T-helper 2 cell treated with Interferon-gamma antibody and Interleukin-4, amounts not matched to agents 100 ng/mL and 5 ng/mL, for 36 hours (primary cell): ENCODE data around the gene FAM107B. TPM values are rescaled to one million over a fixed set of nuclear protein-coding genes. Genes with fewer than 3 reads are reported as not detected.

ENCODE experiments used
- intact Hi-C: fragments of 100-400 bp; cut with micrococcal nuclease; formaldehyde crosslinking; loops from one replicate; pipeline ENCODE4 v1.15.1; 2023
- total RNA-seq: library from RNA; stranded (reverse); gene quantifications from 2 replicates; pipeline ENCODE4 v1.2.3, GENCODE V29; 2022

Gene FAM107B
- total RNA-seq, 1 donor from 2014 or later: 161 TPM

DNA sequence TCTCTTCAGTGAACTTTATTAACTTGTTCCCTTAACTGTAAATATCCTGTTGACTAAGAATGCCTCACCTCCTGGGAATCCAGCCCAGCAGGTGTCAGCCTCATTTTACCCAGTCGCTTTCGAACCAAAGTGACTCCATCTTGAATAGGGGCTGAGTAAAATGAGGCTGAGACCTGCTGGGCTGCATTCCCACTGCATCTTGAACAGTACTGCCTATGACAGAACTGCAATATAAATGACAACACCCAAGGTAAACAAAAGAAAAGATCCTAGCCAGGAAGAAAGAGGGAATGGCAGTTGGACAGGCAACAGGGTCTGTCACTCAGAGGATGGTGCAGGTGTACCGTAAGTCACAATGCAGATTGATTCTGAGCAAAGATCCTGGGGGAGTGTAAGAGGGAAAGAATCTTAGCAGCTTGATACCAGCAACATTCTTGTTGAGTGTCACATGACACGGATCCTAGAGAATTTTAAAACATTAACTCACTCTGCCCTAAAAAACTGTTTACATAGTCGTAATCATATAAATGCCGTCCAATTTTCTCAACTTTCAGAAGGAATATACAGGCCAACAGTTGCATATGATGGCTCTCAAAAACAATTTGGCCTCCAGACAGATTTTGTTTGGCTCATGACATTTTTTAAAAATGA lies 4.4 kb upstream of the FAM107B start:
- intact Hi-C loops: no loop called here

DNA sequence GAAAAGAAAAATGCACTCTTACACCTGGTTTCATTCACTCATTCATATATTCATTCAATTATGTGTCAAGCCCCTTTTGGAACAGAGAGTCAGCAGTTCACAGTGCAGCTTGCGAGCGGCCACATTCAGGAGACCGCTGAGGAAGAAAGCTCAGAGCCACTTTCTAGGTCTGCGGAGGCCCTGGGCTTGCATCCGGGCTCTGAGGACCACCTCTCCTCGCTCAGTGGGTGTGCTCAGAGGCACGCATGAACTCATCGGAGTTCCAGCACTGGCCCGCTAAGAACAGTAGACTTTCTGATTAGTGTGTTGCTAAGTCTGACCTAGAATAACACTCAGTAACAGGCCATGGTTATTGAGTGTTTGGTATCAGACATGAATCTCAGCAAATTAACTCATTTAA lies 1.8 kb upstream of the FAM107B start:
- intact Hi-C loops: no loop called here

DNA sequence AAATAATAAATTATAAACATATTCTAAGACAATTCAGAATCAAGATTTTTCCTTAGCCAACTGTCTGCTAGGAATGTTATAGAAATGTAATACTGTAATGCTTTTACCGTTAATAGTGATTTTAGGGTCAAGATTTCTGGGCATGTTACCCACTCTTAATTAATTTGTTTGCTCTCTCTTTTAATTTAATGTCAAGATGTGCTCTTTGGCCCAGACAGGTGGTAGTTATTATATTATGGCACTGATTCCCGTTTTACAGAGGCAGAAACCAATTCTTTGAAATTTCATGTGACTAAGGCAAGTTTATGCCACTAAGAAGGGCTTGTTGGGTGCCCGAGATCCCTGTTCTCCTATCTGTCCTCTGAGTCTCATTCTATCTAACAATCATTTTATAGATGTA lies 959 bp upstream of the FAM107B start:
- intact Hi-C loops: no loop called here

DNA sequence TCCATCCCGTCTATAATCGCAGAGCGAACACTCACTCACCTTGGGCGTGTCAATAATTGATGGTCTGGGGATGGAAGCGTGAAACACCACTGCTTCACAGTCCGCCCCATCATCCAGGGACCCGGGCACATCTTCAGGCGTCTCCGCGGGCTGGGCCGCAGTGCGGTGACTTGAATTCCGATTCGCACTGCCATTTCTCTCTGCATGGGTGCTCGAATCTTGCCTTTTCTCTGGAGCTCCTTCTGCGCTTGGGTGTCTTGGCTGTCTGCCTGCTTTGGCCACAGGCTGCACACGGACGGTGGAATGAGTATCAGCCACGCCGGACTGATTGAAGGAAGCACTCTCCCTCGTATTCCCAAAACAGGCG lies 500 bp downstream of the FAM107B start:
- intact Hi-C loops: no loop called here

DNA sequence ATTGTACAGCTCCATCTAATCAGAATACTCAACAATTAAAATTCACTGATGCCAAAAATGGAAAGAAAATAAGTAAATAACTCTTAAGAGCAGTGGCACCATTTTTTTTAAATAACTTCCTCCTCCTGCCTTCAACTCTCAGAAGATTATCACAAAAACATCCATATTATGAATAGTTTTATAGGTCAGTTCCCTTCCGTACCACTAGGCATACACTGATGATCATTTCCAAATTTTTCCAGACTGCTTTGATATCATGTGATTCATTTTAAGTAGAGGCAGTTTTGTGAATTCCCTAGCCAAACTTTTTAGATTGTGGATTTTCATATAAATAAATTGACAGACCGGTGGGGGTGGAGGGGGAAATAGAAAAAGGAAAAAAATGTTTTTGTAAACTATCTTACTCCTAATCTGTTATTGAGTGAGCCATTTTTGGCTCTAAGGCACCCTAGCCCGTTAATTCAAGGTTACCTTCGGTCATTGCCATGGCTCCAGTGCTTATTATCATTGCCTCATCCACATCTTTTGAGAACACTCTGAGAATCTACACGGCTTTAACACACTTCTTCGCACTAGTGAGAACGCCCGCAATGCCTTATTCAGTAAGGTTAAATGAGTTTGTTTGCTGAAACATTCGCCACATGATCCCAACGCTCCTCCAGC lies 1.0 kb downstream of the FAM107B start:
- intact Hi-C loops: no loop called here

DNA sequence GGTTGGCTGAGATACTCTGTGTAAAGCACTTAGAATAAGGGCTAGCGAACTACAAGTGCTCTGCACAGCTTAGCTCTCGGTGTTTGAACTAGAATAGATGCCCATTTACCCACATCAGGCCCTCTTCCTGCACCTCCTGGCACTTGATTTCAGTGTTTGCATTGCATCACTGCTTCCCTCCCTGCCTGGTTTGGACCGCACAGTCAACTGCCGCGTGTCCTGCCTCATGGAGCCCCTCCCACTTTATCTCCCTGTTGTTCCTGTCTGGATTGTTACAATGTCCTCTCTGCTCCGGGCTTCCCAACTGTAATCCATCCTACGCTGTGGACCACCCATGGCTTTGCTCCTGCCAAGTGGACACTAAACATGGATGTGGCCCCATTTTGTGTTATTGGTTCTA lies 2.3 kb downstream of the FAM107B start:
- intact Hi-C loops: no loop called here

DNA sequence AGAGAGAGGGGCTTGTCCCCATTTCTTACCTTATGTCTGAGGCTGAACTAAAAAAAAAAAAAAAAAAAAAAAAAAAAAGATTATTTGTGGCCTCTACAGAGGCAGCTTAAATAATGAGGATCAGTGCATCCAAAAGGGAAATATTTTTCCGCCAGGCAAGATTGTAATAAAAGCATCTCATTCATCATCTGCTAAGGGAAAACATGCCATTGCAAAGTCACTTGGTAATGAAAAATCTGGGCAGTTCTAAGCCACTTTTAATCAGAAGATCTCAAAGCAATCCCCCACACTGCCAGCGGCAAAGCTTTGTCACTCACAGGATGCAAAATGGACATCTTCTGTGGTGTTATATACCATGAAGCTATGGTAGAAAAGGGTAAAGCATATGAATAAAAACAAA lies 3.8 kb downstream of the FAM107B start:
- intact Hi-C loops: no loop called here

DNA sequence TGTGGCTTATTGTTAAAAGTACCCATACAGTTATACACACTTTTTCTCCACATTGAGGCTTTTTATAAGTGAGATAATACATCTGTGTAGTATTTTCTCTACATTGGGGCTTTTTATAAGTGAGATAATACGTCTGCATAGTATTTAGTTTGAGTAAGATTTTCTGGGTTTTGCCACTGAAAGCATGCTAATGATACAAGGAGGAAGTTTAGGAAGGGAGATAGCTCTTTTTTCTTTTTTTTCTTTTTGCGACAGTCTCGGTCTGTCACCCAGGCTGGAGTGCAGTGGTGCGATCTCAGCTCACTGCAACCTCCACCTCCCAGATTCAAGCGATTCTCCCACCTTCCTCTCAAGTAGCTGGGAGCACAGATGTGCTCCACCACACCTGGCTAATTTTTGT lies 13.3 kb downstream of the FAM107B start:
- intact Hi-C loops: no loop called here

DNA sequence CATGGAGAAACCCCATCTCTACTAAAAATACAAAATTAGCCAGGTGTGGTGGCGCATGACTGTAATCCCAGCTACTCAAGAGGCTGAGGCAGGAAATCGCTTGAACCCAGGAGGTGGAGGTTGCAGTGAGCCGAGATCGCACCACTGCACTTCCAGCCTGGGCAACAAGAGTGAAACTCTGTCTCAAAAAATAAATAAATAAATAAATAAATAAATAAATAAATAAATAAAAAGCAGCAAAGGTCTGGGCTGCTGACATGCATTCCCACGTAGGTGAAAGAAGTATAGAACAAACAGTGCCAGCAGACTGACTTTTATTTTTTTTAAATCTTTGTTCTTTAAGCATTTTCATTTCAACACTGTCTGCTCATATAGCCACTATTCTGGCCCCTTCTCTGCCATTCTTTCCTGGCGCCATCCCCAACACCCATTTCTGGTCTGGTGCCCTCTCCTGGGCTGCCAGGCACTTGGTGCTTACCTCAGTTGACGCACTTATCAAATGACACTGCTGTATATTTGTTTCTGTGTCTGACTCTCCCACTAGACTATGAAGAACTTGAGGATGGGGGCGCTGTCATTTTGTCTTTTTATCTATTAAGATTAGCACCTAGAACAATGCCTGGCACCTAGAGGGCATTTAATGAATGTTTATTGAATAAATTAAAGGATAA lies 15.6 kb downstream of the FAM107B start:
- intact Hi-C loops: no loop called here

DNA sequence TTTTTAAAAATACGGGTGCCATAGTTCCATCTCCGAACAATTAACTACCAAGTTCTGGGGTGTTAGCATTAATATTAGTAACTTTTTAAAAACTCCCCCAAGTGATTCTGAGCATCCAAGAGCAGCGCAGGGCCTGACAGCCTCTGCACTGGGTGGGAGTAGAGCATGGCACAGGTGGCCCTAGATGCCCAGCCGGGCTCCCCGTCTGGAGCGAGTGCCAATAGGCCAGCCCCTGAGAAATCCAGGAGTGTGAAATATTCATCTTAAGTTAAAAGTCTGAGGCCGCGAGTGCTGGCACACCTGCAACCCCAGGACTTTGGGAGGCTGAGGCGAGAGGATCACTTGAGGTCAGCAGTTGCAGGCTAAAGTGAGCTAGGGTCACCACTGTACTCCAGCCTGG lies 16.2 kb downstream of the FAM107B start:
- intact Hi-C loops: no loop called here

DNA sequence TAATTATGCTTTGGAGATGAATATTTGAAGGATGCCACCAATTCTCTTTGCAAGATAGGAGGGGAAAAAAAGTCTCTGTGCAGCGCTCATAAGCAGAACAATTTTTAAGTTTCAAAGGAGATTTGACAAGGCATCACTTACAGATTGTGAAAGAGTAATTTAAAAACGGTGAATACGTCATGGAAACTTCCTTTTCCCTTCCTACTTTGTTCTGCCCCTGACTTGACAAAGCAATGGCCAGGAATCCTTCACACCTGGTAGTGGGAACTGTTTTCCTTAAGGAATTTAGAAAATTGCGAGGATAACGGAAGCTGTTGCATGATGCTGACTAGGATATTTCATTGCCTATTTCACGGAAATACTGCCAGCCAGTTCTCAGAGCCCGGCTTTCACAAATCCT lies 16.7 kb downstream of the FAM107B start:
- intact Hi-C loops: no loop called here

DNA sequence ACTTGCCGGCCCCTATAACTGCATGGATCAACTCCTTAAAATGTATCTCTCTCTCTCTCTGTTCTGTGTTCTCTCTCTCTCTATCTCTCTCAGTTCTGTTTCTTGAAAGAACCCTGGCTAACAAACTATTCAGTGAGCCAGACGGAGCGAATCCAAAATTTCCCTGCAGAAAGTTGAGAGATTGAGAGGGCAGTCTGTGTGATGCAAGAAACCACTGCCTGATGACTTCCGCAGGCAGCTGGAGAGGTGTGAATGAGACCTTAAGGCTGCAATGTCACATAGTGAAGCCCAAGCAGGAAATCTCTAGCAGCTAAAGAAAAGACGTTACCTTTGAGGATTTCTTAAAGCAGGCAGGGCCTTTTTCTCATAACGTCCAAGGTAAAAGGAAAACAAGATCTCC lies 17.3 kb downstream of the FAM107B start:
- intact Hi-C loops: no loop called here

DNA sequence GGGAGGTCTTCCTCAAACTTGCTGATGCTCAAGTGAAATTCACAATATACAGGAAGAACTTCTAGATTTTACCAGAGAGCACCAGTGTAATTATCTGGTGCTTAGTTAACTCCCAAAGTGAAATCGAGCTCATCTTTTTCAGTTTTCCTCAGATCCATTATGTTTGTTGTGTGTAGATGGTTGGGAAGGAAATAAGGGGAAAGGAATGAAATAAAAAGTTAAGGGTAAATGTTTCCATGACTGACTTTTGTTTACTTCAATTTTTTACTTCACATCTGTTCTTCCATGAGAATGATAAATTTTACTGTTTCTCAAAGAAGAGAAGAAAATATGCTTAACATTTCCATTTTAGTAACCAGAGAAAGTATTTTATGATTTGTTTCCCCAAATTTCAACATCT lies 21.3 kb downstream of the FAM107B start:
- intact Hi-C loops: no loop called here

DNA sequence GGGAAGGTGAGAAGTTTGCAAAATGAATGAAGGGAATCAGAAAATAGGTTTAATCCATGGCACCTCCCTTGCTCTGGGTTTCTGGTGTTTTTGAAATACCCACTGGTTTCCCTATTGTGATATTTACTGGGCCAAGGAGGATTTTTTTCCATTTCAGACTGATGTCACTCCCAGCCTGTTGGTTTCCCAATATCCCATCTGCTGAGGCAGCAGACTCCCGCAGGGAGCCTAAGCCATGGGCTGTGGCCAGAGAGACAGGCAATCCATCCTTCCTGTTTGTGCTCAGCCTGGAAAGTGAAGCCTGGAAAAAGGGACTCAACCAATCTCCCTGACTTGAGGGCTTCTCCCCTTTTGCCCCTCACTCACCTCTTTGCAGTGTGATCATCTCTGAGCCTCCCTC lies 22.8 kb downstream of the FAM107B start:
- intact Hi-C loops: no loop called here

DNA sequence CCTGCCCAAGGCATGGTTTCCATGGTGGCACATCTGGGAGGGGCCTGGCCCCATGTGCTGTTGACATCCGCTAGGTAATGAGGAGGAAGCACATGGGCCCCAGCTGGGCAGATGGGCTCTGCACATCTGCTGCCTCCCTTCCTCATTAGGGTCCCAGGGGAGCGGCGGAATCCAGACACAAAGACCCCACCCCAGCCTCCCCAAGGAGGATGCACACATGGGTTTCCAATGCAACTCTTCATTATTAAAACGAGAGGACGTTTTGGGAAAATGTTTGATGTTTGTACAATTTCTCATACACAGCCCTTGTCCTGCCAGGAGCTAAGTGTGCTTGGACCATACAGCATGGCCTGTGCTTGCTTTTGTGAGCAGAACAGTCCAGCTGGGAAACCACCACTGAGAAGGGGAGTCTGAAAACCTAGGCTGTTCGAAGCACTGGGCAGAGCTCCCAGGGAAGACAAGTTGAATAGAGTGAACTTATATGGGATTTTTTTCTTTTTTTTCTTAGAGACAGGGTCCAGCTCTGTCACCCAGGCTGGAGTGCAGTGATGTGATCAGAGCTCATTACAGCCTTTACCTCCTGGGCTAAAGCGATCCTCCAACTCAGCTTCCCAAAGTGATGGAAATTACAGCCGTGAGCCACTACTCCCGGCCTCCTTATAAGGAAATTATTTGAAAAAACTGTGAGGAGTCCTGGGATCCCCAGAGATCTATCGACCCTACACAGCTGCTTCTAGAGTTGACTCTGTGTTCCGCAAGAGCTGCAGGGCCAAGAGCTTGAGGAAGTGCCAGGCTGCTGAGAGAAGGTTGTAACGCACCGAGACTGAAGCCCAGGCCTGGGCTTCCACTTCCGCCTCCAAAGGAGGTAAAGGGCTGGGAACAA lies 23.4 kb downstream of the FAM107B start:
- intact Hi-C loops: no loop called here

DNA sequence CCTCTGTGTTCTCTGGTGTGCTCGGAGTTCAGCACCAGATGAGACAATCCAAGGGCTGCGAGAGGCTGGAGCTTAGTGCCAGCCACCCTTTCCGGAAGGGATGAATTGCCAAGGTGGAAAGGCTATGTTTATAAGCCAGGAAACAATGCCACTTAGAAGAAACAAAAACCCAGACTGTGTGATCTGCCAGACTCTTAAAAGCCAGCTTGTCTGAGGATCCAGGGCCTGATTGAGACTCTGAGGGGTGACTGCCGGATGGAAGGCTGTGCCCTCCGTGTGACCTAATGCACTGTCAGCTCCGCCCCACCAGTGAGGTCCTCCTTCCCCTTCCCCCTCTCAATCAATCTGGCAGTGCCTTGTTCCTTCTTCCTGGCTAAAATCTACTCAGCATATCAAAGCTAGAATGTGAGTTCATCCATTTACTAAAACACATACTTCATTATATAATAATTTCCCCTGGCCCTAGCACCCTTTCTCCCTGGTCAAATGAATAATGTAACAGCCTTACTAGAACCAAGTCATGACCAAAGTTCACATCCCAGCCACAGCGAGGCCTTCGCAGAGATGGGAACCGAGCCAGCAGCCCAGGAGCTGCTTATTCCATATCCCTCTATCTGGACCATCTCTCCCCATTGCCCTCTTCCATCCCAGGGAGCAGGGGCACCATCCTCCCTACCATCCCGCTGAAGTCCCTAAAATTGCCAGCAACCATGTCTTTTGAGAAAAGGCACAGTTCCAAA lies 25.5 kb downstream of the FAM107B start:
- intact Hi-C loops: no loop called here

DNA sequence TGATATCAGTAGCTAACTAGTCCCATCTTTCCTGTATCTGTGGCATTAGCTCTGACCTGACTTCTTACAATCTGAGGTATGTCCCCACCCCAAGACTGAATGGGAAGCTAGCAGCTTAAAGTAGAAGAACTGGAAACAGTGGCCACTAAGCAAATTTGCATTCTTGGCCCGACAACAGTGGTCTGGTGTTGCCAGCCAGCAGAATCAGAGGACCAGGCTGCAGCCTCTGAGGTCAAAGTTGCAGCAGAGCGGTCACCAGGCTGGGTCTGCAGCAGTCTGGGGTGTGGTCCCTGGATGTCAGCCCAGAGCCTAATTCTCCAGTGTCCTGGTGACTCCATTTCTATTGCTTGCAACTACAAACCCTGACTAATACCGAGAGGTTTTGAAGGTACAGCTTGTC lies 26.3 kb downstream of the FAM107B start:
- intact Hi-C loops: no loop called here

DNA sequence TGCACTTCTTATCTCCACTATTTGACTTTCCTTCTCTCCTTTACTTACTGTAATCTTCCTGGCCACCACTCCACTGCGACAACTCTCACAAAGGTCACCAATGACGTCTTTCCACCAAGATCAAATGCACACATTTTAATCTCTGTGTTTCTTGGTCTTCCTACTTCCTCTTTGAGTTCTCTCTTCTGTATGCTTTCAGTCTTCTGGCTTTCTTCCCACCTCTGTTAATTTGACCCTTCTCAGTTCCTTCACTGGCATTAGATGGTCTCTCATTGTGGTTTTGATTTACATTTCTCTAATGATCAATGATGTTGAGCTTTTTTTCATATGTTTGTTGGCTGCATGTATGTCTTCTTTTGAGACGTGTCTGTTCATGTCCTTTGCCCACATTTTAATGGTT lies 31.9 kb downstream of the FAM107B start:
- intact Hi-C loops: no loop called here

DNA sequence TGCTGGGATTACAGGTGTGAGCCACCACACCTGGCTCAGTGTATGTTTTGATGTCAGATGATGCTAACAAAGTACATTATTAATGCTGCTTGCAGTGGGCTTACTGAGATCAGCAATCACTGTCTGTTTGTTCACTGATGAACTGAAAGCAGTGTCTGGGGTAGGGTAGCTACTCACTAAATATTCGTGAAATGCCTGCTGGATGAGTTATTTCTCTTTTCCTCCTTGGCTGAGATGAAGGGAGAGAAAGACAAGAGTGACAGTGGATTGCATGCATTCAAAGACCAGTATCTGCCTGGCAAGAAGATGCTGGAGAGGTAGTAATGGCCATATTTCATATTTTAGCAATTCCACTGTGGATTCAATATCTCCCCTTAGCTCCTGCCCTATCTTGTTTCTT lies 32.3 kb downstream of the FAM107B start:
- intact Hi-C loops: no loop called here

DNA sequence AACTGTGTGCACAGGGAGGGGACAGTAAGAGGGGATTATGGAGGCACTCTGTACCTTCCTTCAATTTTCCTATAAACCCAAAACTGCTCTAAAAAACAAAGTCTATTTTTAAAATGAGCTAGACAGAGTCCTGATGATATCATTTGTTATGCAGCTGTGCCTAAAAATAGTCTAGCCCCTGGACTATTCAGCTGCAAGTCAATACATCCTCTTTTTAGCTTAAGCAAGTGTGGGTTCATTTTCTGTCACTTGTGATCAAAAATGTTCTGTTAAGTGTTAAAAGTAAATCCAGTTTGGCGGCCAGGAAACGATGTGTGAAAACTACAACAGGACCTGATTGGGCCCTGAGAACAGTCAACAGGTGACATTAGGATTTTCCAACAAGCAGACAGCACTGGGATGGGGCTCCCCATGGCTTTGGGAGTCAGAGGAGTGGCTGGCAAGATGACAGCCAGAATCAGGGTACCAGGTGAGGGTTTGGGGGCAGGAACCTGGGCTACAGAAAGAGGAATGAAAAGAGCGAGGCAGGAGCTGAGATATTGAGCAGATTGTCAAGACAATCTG lies 33.9 kb downstream of the FAM107B start:
- intact Hi-C loops: no loop called here
